Right renal pelvis (tissue), 4 donors: ENCODE results near the gene MARCHF9. TPM values are rescaled to one million over a fixed set of nuclear protein-coding genes. Genes with fewer than 3 reads are reported as not detected.

Experiments
- DNase-seq, 4 donors: peaks; one replicate each; pipeline ENCODE4 v3.0.0-alpha.2; 2013; ENCODE audit warnings: low read depth in 4 of 4, low spot score in 3 of 4, missing footprints in 1 of 4
- polyA plus RNA-seq, 4 donors: library from polyadenylated mRNA; unstranded; fragments of 120-200 nt; gene quantifications; one replicate each; pipeline ENCODE4 v1.2.1, GENCODE V29; 2013; ENCODE audit not compliant: insufficient read length in 4 of 4

The MARCHF9 gene
- polyA plus RNA-seq, 4 donors: 17.7 to 21.0 (median 19.4) TPM

GRCh38 chr12:57724003-57724935 is 30.6 kb upstream of the MARCHF9 start:
- no peak for DNase-seq

GRCh38 chr12:57724936-57725740 is 29.8 kb upstream of the MARCHF9 start:
- no peak for DNase-seq

GRCh38 chr12:57725851-57726150 is 29.1 kb upstream of the MARCHF9 start:
- no peak for DNase-seq

- DNase-seq: no peak
These were observed 28.6 kb upstream of the MARCHF9 start for GRCh38 chr12:57726151-57726883.

DNA sequence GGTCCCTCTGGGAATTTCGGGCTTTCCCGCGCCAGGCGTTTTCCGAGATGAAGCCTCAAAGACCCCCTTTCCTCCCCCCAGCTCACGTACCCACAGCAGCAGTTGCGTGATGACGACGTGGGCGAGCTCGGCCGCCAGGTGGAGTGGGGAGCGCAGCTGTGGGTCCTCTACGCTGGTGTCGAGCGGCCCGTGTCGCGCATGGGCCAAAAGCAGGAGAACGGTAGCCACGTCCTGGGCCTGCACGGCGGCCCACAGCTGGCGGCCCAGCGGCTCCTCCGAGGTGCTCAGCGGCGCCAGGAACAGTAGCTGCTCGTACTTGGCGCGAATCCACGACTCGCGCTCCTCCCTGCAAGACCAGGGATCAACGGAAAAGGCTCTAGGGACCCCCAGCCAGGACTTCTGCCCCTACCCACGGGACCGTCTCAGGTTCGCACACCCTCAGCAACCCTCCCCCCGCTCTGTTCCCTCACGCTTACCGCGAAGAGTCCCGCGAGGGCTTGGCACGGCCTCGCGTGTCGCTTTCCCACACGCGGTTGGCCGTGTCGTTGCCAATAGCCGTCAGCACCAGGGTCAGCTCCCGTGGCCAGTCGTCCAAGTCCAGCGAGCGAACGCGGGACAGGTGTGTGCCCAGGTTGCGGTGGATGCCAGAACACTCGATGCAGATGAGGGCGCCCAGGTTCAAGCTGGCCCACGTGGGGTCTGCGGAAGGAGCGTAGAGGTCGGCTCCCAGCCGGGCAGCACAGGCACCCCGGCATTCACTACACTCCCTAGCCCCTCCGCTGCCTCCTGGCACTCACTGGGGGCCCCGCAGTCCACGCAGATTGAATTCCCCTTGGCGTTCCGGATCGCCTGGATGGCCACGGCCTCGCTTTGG is 27.8 kb upstream of the MARCHF9 start:
- DNase-seq: no peak

DNA sequence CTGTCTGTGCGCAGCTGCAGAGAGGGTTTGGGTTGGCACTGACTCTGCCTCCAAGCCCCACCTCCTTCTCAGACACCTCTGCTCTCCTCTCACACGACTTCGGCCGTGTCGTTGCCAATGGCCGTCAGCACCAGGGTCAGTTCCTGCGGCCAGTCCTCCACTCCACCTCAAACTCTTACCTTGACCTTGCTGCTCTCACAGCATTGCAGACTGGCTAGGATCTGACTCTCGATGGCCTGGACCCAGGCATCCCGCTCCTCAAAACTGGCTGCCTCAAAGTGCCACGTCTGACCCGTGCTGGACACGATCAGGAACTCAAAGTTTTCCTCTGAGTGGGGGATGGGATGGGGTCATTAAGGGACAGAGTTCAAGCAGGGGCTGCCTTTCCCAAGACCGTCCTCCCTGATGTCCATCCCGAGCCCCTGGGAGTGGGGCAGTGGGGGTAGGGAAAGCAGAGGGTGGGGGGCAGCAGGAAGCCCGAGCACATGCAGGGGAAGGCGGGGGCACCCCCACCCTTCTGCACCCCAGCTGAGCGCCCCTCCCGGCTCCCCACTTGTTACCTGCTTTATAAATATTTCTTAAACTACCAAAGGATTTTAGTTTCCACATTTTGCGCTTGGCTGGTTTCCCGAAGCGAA is 27.0 kb upstream of the MARCHF9 start:
- DNase-seq: no peak

- no peak for DNase-seq
These were observed 25.5 kb upstream of the MARCHF9 start for GRCh38 chr12:57729321-57729844.

DNA sequence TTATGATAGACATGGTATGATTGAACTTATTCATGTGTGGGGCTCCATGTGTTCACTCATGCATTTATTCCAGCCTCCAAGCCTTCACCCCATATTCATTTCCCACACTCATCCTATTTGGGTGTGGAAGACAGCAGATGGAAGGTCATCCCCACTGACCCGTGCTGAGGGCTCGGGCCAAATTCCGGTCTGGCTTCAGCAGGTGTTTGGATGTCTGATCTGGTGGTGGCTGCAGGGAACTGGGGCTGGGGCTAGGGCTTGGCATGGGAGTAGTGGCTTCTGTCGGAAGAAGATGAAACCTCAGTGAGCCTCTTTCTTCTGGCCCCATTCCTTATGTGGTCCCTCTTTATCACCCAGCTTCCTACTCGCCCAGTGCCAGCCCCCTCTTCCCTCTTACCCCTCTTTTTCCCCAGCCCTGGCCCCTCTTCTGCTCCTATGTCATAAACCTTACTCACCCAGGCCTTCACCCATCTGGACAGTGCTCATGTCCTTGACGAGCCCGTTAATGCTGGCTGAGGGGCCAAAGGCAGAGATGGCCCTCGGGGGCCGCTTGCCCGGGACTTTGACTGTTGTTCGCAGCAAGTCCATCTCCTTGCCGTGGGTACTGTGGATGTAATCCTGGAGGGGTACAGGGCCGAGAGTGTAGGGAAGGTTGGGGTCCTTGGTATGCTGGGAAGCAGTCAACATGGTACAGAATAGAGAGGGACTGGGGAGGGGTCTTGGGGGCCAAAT is 24.4 kb upstream of the MARCHF9 start:
- no peak for DNase-seq

GRCh38 chr12:57731411-57732080 is 23.4 kb upstream of the MARCHF9 start:
- DNase-seq: no peak

- no peak for DNase-seq
These were observed 22.6 kb upstream of the MARCHF9 start for GRCh38 chr12:57732270-57732669.

- DNase-seq: no peak
These were observed 21.9 kb upstream of the MARCHF9 start for GRCh38 chr12:57732726-57733593.

GRCh38 chr12:57733928-57734327 is 21.0 kb upstream of the MARCHF9 start:
- DNase-seq: no peak

GRCh38 chr12:57734591-57734990 is 20.3 kb upstream of the MARCHF9 start:
- DNase-seq: no peak

GRCh38 chr12:57735198-57735855 is 19.6 kb upstream of the MARCHF9 start:
- DNase-seq: no peak

GRCh38 chr12:57735952-57736740 is 18.8 kb upstream of the MARCHF9 start:
- DNase-seq: no peak
